ENCODE measurements around the gene TUG1.

TUG1 gene

GRCh38 chr22:30979932-30980331 is 10.9 kb downstream of the TUG1 start:
- ATAC-seq (ENCODE audit: low read depth) (no peak), DNase-seq (ENCODE audit: low spot score) (no peak)

DNA sequence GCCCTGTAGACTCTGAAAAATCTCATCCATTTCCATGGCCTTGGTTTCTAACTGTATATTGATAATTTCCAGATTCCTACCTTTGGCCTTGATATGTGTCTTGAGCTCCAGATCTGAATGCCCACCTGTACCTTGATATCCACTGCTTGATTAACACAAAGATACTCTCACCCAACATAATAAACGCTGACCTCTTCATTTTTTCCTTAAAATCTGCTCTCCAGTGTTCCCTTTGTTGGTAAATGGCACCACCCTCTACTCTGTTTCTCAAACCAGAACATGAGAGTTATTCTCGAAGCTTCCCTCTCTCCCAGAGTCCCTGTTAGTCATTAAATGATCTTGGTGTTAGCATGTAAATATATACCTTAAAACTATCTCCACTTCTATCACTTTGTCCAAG is 13.4 kb downstream of the TUG1 start:
- no peak for TF ChIP-seq CTCF (IDR thresholded peaks at IDR 0.05; ENCODE audit: poor library complexity, severe bottlenecking)
- H3K4me1 ChIP-seq (ENCODE audit: insufficient read depth, poor library complexity, severe bottlenecking), result no peaks in the 10 kb centered on the region
- DNase-seq (ENCODE audit: low spot score), result no peak
- H3K9me3 ChIP-seq (ENCODE audit: severe bottlenecking), result no peaks in the 10 kb centered on the region
- H3K27ac ChIP-seq (ENCODE audit: poor library complexity, severe bottlenecking), result no peak overlapping the region
- H3K27me3 ChIP-seq (ENCODE audit: insufficient read depth, poor library complexity, severe bottlenecking), result no peaks in the 10 kb centered on the region
- H3K36me3 ChIP-seq (ENCODE audit: low read depth), result no peaks in the 10 kb centered on the region; the same call in 1 of the 2 replicates
- ATAC-seq (ENCODE audit: low read depth), result no peak
- no peak overlapping the region for H3K4me3 ChIP-seq (ENCODE audit: severe bottlenecking)

More at GRCh38 chr22:30979932-30980331, 10.9 kb downstream of the TUG1 start:
- Histone ChIP-seq H3K4me1 (ENCODE audit: insufficient read depth, poor library complexity, severe bottlenecking) (no peaks in the 10 kb centered on the region), H3K4me3 (ENCODE audit: severe bottlenecking) (no peak overlapping the region), H3K27ac (ENCODE audit: poor library complexity, severe bottlenecking) (no peak overlapping the region), H3K9me3 (ENCODE audit: severe bottlenecking) (peaks cover 9% of the 10 kb centered on the region), H3K27me3 (ENCODE audit: insufficient read depth, poor library complexity, severe bottlenecking) (no peaks in the 10 kb centered on the region), H3K36me3 (ENCODE audit: low read depth) (peaks cover 26% of the 10 kb centered on the region)
- TF ChIP-seq CTCF (IDR thresholded peaks at IDR 0.05; ENCODE audit: poor library complexity, severe bottlenecking), result no peak

- Histone ChIP-seq H3K4me1 (ENCODE audit: insufficient read depth, poor library complexity, severe bottlenecking) (no peaks in the 10 kb centered on the region), H3K36me3 (ENCODE audit: low read depth) (no peaks in the 10 kb centered on the region), H3K4me3 (ENCODE audit: severe bottlenecking) (no peak overlapping the region), H3K27ac (ENCODE audit: poor library complexity, severe bottlenecking) (no peak overlapping the region), H3K9me3 (ENCODE audit: severe bottlenecking) (no peaks in the 10 kb centered on the region), H3K27me3 (ENCODE audit: insufficient read depth, poor library complexity, severe bottlenecking) (no peaks in the 10 kb centered on the region)
- ATAC-seq (ENCODE audit: low read depth) (no peak), DNase-seq (ENCODE audit: low spot score) (no peak)
- TF ChIP-seq CTCF (IDR thresholded peaks at IDR 0.05; ENCODE audit: poor library complexity, severe bottlenecking), result no peak
Observed at GRCh38 chr22:30984317-30984716, 15.3 kb downstream of the TUG1 start.

GRCh38 chr22:30985561-30986208 is 16.6 kb downstream of the TUG1 start:
- no peak for ATAC-seq (ENCODE audit: low read depth)
- no peaks in the 10 kb centered on the region for H3K27me3 ChIP-seq (ENCODE audit: insufficient read depth, poor library complexity, severe bottlenecking)
- no peak overlapping the region for H3K4me3 ChIP-seq (ENCODE audit: severe bottlenecking)
- TF ChIP-seq CTCF (IDR thresholded peaks at IDR 0.05; ENCODE audit: poor library complexity, severe bottlenecking), result no peak
- no peak overlapping the region for H3K27ac ChIP-seq (ENCODE audit: poor library complexity, severe bottlenecking)
- H3K36me3 ChIP-seq (ENCODE audit: low read depth), result no peaks in the 10 kb centered on the region
- no peak for DNase-seq (ENCODE audit: low spot score)
- H3K9me3 ChIP-seq (ENCODE audit: severe bottlenecking), result no peaks in the 10 kb centered on the region
- H3K4me1 ChIP-seq (ENCODE audit: insufficient read depth, poor library complexity, severe bottlenecking), result no peaks in the 10 kb centered on the region

DNA sequence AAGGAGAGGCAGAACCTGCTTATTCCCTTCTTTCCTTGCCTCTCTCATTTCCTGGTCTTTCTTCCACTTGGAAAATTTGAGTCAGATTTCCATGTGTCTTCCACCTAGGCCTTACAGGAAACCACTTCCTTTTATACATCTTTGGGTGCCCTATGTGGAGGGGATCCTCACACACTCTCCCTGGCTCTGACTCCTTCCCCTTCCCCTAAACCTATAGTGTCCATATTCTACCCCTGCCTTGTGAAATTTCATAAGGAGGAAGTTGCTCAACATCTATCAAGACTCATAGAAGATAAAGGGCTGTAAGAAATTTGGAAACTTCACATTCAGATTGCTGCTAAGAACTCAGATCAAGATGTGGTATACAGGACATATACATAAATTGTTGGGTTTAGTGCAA is 20.4 kb downstream of the TUG1 start:
- H3K9me3 ChIP-seq (ENCODE audit: severe bottlenecking), result no peaks in the 10 kb centered on the region

More for the DNA sequence above, 20.4 kb downstream of the TUG1 start:
- DNase-seq (ENCODE audit: low spot score) (no peak), ATAC-seq (ENCODE audit: low read depth) (no peak)
- H3K4me1 ChIP-seq (ENCODE audit: insufficient read depth, poor library complexity, severe bottlenecking), result no peaks in the 10 kb centered on the region
- H3K36me3 ChIP-seq (ENCODE audit: low read depth), result no peaks in the 10 kb centered on the region
- no peaks in the 10 kb centered on the region for H3K27me3 ChIP-seq (ENCODE audit: insufficient read depth, poor library complexity, severe bottlenecking)
- no peak overlapping the region for H3K4me3 ChIP-seq (ENCODE audit: severe bottlenecking)
- H3K27ac ChIP-seq (ENCODE audit: poor library complexity, severe bottlenecking), result no peak overlapping the region
- TF ChIP-seq CTCF (IDR thresholded peaks at IDR 0.05; ENCODE audit: poor library complexity, severe bottlenecking), result no peak

All from RWPE2 (cell line).